NT2/D1 (cell line): ENCODE results near the gene CCDC7.
"Not testable (repeated sequence)": the region's sequence is repeated elsewhere in the genome, so short reads cannot be mapped to it uniquely, and the experiment has no call there.

Experiments
- SUZ12 ChIP-seq: IDR thresholded peaks from 2 replicates; pipeline ENCODE4 v1.6.1; 2011; ENCODE audit not compliant: insufficient read length, insufficient read depth; ENCODE audit errors: extremely low read depth
- YY1 ChIP-seq: IDR thresholded peaks from 2 replicates; pipeline ENCODE4 v1.6.1; 2011; ENCODE audit not compliant: insufficient read length, insufficient read depth

GRCh38 chr10:32397163-32397562 lies 48.8 kb upstream of the CCDC7 start:
- TF ChIP-seq YY1, SUZ12: not testable (repeated sequence)
